OCI-LY1 (cell line): Measurements from ENCODE around the gene TNFAIP3.

Experiments used
- CTCF ChIP-seq: fragments of 200-600 bp; sonication (generic), shearing (Covaris generic); IDR thresholded peaks from 2 replicates; pipeline ENCODE4 v1.5.1; 2017; ENCODE audit warnings: mild to moderate bottlenecking, antibody characterized with exemption, low read length, moderate library complexity, mixed read lengths
- EZH2 ChIP-seq: fragments of 200-600 bp; sonication (generic), shearing (Covaris generic); IDR thresholded peaks from 2 replicates; pipeline ENCODE4 v1.8.0; 2017; ENCODE audit warnings: borderline replicate concordance, mixed run types, mild to moderate bottlenecking, antibody characterized with exemption, low read length, moderate library complexity, mixed read lengths

- TF ChIP-seq EZH2 = no peak
- no peak for TF ChIP-seq CTCF
These were observed 14.7 kb upstream of the TNFAIP3 start for GRCh38 chr6:137852346-137852745.
